Ovary (tissue), 9 donors: ENCODE measurements around the gene FGD3. TPM values are rescaled to one million over a fixed set of nuclear protein-coding genes. Genes with fewer than 3 reads are reported as not detected.

Experiments used
- DNase-seq, 5 donors: peaks; one replicate each; pipeline ENCODE4 v3.0.0-alpha.2; 2019 to 2020
- H3K27ac ChIP-seq, 2 donors: fragments of 200-600 bp; one replicate each; pipeline versions ENCODE4 v1.5.1 to v1.8.0; 2019 to 2022
- H3K27me3 ChIP-seq: fragments of 200-600 bp; one replicate; pipeline ENCODE4 v1.8.0; 2022
- H3K36me3 ChIP-seq: fragments of 200-600 bp; sonication (generic); one replicate; pipeline ENCODE4 v1.5.1; 2019
- H3K4me1 ChIP-seq: one replicate; pipeline ENCODE4 v1.8.1; 2013; ENCODE audit warnings: mild to moderate bottlenecking, moderate library complexity; ENCODE audit not compliant: insufficient read depth
- H3K4me3 ChIP-seq: fragments of 200-600 bp; sonication (generic); one replicate; pipeline ENCODE4 v1.5.1; 2017
- H3K9me3 ChIP-seq, 2 donors: fragments of 200-600 bp in 1 of 2; sonication (generic) in 1 of 2; one replicate each; pipeline versions ENCODE4 v1.5.1 to v1.8.1; 2013 to 2019; ENCODE audit warnings: mild to moderate bottlenecking in 1 of 2, moderate library complexity in 1 of 2
- EP300 ChIP-seq: sonication (generic); formaldehyde crosslinking; IDR thresholded peaks from one replicate; pipeline ENCODE4 v1.6.1; 2017; ENCODE audit warnings: antibody characterized with exemption
- POLR2A ChIP-seq: fragments of 450-650 bp; IDR thresholded peaks from one replicate; pipeline ENCODE4 v1.6.1; 2017; ENCODE audit warnings: antibody characterized with exemption, mild to moderate bottlenecking, moderate library complexity
- WGBS, 3 donors: extraction: QIAGEN DNeasy Blood & Tissue Kit in 1 of 3; methylation state at CpG; one replicate each; pipeline versions ENCODE4 v1.1.5 to v1.1.7; 2013 to 2017; 5-methylcytosine and 5-hydroxymethylcytosine counted together
- intact Hi-C, 4 donors: fragments of 100-400 bp; cut with DNase I; formaldehyde crosslinking; loops; one replicate each; pipeline versions ENCODE4 v1.11.0 to v1.15.1; 2022 to 2023
- polyA plus RNA-seq, 2 donors: library from polyadenylated mRNA; stranded (reverse); fragments of 200-250 nt in 1 of 2; fragments of 350-450 nt in 1 of 2; fragmentation: Illumina TruSeq in 1 of 2; extraction: RNeasy Lipid Tissue Mini Kit (QIAGEN cat#74804) in 1 of 2; gene quantifications; one replicate each; pipeline ENCODE4 v1.2.3, GENCODE V29; 2013 to 2014
- total RNA-seq, 7 donors: library from RNA; depleted of rRNA in 2 of 7; stranded (reverse); fragments of >200 nt in 2 of 7; fragmentation: NEBNext Ultra II Directional in 3 of 7; extraction: Animal tissue kit (Norgen Biotek cat#: 25700) in 3 of 7; gene quantifications; one replicate each; pipeline versions ENCODE4 v1.1.0 to v1.2.4, GENCODE V29; 2016 to 2023
- TF ChIP-seq, protein P1 (sequence below), 3 donors: fragments of 450-650 bp in 2 of 3; fragments of 200-600 bp in 1 of 3; IDR thresholded peaks; one replicate each; pipeline versions ENCODE4 v1.5.1 to v1.8.0; 2016 to 2022; ENCODE audit warnings: antibody characterized with exemption in 3 of 3, mild to moderate bottlenecking in 1 of 3
- donor health status: DM: no; HTN: no; CAD: no; lungs with moderate emphysema.
- donor health status: DM: no; HTN: no; CAD: no.
- donor health status: Bipolar disorder and iron deficiency.
- donor health status: DM: yes; HTN: yes; CAD: no.
- donor health status: DM: no; HTN: no; CAD: no.
- donor health status: DM: yes; HTN: yes; CAD: no.

The FGD3 gene
- total and polyA plus RNA-seq, 9 donors = 1.1 to 6.7 (median 2.0) TPM

DNA sequence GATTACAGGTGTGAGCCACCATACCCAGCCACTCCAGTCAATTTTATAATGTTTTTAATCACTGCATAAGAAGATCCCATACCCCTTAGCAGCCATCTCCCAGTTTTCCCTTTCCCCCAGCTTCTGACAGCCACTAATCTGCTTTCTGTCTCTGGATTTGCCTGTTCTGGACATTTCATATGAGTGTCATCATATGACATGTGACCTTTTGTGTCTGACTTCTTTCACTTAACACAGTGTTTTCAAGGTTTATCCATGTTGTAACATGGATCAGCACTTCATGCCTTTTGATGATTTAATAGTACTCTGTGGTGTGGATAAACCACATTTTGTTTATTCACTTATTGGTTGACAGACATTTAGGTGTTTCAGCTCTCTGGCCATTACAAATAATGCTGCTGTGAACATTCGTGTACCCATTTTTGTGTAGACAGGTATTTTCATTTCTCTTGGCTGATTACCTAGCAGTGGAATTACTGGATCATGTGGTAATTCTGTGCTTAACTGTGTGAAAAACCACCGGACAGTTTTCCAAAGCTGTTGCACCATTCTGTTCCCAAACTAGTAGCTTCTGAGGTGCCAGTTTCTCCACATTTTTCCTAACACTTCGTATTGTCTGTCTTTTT, 119.8 kb downstream of the FGD3 start:
- intact Hi-C loops = no loop called here
- no peak overlapping the region for H3K4me3 ChIP-seq
- no peaks in the 10 kb centered on the region for H3K27me3 ChIP-seq
- 79 to 84% (median 79%) methylated on average over 3 of the region's 3 CpGs for WGBS, 3 donors
- no peak overlapping the region for H3K27ac ChIP-seq
- no peaks in the 10 kb centered on the region for H3K36me3 ChIP-seq
- no peaks in the 10 kb centered on the region for H3K9me3 ChIP-seq
- H3K4me1 ChIP-seq = peaks cover 12% of the 10 kb centered on the region
- TF ChIP-seq POLR2A (no peak), EP300 (no peak)
- TF ChIP-seq, protein P1, sequence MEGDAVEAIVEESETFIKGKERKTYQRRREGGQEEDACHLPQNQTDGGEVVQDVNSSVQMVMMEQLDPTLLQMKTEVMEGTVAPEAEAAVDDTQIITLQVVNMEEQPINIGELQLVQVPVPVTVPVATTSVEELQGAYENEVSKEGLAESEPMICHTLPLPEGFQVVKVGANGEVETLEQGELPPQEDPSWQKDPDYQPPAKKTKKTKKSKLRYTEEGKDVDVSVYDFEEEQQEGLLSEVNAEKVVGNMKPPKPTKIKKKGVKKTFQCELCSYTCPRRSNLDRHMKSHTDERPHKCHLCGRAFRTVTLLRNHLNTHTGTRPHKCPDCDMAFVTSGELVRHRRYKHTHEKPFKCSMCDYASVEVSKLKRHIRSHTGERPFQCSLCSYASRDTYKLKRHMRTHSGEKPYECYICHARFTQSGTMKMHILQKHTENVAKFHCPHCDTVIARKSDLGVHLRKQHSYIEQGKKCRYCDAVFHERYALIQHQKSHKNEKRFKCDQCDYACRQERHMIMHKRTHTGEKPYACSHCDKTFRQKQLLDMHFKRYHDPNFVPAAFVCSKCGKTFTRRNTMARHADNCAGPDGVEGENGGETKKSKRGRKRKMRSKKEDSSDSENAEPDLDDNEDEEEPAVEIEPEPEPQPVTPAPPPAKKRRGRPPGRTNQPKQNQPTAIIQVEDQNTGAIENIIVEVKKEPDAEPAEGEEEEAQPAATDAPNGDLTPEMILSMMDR (IDR thresholded peaks at IDR 0.05) = no peak
- DNase-seq = no peak

DNA sequence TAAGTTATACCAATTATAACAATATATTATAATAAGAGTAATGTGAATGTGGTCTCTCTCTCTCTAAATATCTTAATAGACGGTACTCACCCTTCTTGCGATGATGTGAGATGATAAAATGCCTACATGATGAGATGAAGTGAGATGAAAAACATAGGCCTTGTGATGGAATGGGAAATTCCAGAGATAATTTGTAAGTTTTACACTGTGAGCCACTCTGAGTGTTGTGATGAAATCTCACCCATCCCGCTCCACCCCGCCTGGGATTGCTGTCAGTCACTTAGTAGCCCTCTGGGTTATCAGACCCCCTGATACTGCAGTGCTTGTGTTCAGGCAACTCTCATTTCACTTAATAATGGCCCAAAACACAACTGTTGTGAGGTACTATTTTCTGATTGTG, 121.6 kb downstream of the FGD3 start:
- no peak overlapping the region for H3K27ac ChIP-seq
- no peak for TF ChIP-seq EP300
- TF ChIP-seq, protein P1 (IDR thresholded peaks at IDR 0.05) = no peak
- TF ChIP-seq POLR2A = no peak
- no peaks in the 10 kb centered on the region for H3K9me3 ChIP-seq
- H3K4me3 ChIP-seq = no peak overlapping the region
- no peaks in the 10 kb centered on the region for H3K27me3 ChIP-seq
- DNase-seq = peak in 1 of 5 donors; percentile 12
- intact Hi-C loops = no loop called here
- H3K36me3 ChIP-seq = no peaks in the 10 kb centered on the region
- 90 to 93% (median 93%) methylated on average over 4 of the region's 4 CpGs for WGBS, 3 donors
- peaks cover 18% of the 10 kb centered on the region for H3K4me1 ChIP-seq

DNA sequence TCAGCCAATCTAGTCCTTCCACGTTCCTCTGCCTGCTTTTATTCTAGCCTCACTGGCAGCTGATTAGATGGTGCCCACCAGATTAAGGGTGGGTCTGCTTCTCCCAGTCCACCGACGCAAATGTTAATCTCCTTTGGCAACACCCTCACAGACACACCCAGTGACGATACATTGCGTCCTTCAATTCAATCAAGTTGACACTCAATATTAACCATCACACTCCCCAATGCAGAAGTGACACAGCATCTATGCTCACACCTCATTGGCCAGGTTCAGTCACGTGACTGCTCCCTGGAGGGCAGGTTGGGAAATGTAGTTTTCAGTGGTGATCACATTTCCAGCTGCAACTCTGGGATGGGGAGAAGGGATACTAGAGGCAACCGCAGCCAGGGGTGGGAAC, 124.1 kb downstream of the FGD3 start:
- Histone ChIP-seq H3K9me3 (no peaks in the 10 kb centered on the region), H3K4me3 (no peak overlapping the region), H3K4me1 (peaks cover 23% of the 10 kb centered on the region), H3K27ac (peak overlapping the region in 1 of 2 donors; percentile 76), H3K27me3 (no peaks in the 10 kb centered on the region), H3K36me3 (no peaks in the 10 kb centered on the region)
- TF ChIP-seq, protein P1 (IDR thresholded peaks at IDR 0.05) = no peak
- WGBS, 3 donors = 60 to 66% (median 65%) methylated on average over 7 of the region's 7 CpGs
- intact Hi-C loops = no loop called here
- DNase-seq = peak in 4 of 5 donors; percentile 67 to 80 (median 70)

DNA sequence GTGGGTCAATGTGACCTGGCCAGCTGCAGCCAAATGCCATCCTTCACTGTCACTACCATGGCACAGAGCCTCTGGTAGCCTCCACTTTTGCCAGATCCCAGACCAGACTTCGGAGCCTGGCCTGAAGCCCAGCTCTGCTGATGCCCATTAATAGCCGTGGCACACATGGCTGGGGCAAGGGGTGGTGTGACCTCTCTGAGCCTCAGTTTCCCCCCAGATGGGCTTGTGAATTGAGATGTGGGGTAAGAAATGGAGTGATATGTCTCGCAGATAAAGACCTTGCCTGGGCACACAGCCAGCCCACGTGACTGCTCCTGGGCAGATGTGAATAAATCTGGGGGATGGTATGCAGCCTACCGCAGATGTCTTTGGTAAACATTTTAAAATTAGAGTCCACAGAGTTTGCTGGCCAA, 125.1 kb downstream of the FGD3 start:
- WGBS, 3 donors = 1 to 5% (median 3%) methylated on average over 5 of the region's 5 CpGs
- Histone ChIP-seq H3K36me3 (no peaks in the 10 kb centered on the region), H3K9me3 (no peaks in the 10 kb centered on the region), H3K4me3 (no peak overlapping the region), H3K27me3 (no peaks in the 10 kb centered on the region), H3K27ac (peak overlapping the region in 1 of 2 donors; percentile 76), H3K4me1 (peaks cover 23% of the 10 kb centered on the region)
- DNase-seq = peak; percentile 67 to 85 (median 79)
- intact Hi-C loops = no loop called here
- TF ChIP-seq EP300 = no peak
- no peak for TF ChIP-seq POLR2A
- TF ChIP-seq, protein P1 (IDR thresholded peaks at IDR 0.05) = no peak
